A673 (cell line): ENCODE results near the gene MOV10.

Experiments used
- EZH2 ChIP-seq: fragments of 200-600 bp; sonication (generic); IDR thresholded peaks from 2 replicates; pipeline ENCODE4 v1.6.1; 2017; ENCODE audit warnings: borderline replicate concordance, low read depth, mild to moderate bottlenecking, mixed read lengths, antibody characterized with exemption, low read length; ENCODE audit not compliant: poor library complexity, severe bottlenecking
- TF ChIP-seq, protein P1 (sequence below): fragments of 300-800, 200-600 bp; sonication (generic); conservative IDR thresholded peaks from 2 replicates; pipeline ENCODE4 v1.5.1; 2017; ENCODE audit warnings: low read depth, mild to moderate bottlenecking, antibody characterized with exemption, low read length, moderate library complexity, mixed read lengths

GRCh38 chr1:112633628-112634027 lies 40.8 kb upstream of the MOV10 start:
- TF ChIP-seq EZH2, result no peak
- TF ChIP-seq, protein P1, sequence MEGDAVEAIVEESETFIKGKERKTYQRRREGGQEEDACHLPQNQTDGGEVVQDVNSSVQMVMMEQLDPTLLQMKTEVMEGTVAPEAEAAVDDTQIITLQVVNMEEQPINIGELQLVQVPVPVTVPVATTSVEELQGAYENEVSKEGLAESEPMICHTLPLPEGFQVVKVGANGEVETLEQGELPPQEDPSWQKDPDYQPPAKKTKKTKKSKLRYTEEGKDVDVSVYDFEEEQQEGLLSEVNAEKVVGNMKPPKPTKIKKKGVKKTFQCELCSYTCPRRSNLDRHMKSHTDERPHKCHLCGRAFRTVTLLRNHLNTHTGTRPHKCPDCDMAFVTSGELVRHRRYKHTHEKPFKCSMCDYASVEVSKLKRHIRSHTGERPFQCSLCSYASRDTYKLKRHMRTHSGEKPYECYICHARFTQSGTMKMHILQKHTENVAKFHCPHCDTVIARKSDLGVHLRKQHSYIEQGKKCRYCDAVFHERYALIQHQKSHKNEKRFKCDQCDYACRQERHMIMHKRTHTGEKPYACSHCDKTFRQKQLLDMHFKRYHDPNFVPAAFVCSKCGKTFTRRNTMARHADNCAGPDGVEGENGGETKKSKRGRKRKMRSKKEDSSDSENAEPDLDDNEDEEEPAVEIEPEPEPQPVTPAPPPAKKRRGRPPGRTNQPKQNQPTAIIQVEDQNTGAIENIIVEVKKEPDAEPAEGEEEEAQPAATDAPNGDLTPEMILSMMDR, result no peak
